Measurements from ENCODE around the gene KCNIP1.
A peak's percentile ranks its signal among the peaks of the same experiment; 100 is the strongest.

Gene KCNIP1

GRCh38 chr5:170638051-170638450 is 134.2 kb downstream of the KCNIP1 start:
- TF ChIP-seq, protein P1, sequence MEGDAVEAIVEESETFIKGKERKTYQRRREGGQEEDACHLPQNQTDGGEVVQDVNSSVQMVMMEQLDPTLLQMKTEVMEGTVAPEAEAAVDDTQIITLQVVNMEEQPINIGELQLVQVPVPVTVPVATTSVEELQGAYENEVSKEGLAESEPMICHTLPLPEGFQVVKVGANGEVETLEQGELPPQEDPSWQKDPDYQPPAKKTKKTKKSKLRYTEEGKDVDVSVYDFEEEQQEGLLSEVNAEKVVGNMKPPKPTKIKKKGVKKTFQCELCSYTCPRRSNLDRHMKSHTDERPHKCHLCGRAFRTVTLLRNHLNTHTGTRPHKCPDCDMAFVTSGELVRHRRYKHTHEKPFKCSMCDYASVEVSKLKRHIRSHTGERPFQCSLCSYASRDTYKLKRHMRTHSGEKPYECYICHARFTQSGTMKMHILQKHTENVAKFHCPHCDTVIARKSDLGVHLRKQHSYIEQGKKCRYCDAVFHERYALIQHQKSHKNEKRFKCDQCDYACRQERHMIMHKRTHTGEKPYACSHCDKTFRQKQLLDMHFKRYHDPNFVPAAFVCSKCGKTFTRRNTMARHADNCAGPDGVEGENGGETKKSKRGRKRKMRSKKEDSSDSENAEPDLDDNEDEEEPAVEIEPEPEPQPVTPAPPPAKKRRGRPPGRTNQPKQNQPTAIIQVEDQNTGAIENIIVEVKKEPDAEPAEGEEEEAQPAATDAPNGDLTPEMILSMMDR (conservative IDR thresholded peaks at IDR 0.05) = no peak
- H3K27ac ChIP-seq = no peak overlapping the region

DNA sequence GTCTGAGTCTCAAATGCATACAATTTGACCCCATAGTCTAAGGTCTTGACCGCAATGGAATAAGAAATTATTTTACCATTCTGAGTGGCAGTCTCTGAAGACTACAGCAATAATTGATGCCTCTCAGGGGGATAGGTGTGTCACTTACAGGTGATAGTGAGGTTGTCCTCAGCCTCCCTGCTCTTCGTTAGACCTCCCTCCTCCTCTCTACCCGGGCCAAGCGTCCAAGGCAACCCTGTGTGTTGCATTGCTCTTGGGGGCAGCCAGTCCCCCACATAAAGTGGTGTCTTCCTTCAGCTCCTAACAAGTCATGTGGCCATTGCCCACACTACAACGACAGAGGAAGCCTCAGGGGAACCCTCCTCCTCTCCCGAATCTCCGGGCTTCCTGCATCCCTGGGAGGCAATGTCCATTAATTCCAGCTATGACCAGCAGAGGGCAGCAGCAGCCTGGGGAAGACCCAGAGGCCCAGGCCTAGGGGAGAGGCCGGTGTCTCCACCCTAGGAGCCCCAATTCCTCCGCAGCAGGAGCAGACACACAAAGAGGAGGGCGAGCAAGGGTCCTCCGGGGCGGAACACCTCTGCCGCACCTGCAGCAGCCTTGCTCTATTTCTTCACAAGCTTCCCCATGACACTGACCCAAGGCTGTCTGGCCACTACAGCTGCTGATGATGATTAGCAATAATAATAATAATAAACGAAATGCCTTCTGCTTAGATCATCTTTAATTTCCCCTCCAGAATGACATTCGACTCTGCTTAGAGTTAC is 134.8 kb downstream of the KCNIP1 start:
- TF ChIP-seq, protein P1 (conservative IDR thresholded peaks at IDR 0.05) = peak; percentile 91
- no peak overlapping the region for H3K27ac ChIP-seq

DNA sequence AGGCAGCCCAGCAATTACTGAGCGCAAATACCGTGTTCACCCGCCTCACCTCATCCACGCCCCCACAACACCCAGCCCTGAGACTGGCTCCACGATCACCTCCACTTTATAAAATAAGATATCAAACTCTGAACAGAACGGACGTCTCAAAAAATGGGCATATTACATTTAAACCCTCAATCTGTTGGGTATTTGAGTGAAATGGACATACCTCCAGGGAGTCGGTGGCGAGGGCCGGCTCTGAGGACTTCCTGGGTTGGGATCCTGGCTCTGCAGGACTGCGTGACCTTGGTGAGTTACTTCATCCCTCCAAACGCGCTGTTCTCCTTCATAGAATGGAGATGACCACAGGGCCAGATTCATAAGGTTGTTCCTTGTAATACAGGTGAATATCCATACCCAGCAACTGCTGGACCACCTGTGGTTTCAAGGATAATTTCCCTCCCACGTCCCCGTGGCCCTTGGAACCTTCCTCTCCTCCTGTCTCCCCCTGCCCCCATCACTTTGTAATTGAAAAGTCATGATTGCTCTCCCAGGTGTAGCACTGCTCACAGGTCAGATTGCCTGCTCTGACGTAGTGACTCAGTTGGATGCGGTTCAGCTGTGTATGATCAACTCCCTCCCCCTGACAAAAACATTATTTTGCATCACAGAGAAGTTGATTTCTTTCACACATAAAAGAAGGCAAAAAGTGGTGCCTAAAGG is 135.6 kb downstream of the KCNIP1 start:
- H3K27ac ChIP-seq = no peak overlapping the region
- TF ChIP-seq, protein P1 (conservative IDR thresholded peaks at IDR 0.05) = no peak

GRCh38 chr5:170640731-170641588 is 137.1 kb downstream of the KCNIP1 start:
- no peak overlapping the region for H3K27ac ChIP-seq
- TF ChIP-seq, protein P1 (conservative IDR thresholded peaks at IDR 0.05) = no peak

DNA sequence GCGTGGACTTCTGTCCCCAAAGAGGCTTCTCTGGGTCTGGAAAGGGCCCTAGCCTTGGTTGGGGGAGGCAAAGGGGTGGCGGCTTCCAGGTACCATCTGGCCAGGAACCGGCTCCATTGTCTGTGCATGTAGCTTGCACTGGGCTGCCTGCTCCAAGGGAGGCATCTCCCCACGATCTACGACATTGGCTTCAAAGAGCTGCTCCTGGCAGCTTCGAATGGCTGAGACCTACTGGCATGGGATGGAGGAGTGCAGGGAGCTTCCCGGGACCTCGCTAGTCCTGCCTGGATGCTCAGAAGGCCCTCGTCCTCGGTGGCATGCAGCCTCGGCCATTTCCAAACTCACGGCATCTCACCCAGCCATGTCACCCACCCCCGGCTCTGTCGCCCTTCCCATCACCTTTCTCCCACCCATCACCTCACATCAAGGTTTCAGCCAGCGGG is 137.8 kb downstream of the KCNIP1 start:
- H3K27ac ChIP-seq = no peak overlapping the region
- TF ChIP-seq, protein P1 (conservative IDR thresholded peaks at IDR 0.05) = no peak

- TF ChIP-seq, protein P1 (conservative IDR thresholded peaks at IDR 0.05) = no peak
- H3K27ac ChIP-seq = no peak overlapping the region
These were observed 138.4 kb downstream of the KCNIP1 start for GRCh38 chr5:170642066-170642735.
